ENCODE measurements around the gene C10orf67. TPM values are rescaled to one million over a fixed set of nuclear protein-coding genes. Genes with fewer than 3 reads are reported as not detected.
"Not testable (repeated sequence)": the region's sequence is repeated elsewhere in the genome, so short reads cannot be mapped to it uniquely, and the experiment has no call there.

C10orf67 gene
- total RNA-seq = under 1 TPM in 1 of 2 experiments, not detected in 1; 0.15 TPM

DNA sequence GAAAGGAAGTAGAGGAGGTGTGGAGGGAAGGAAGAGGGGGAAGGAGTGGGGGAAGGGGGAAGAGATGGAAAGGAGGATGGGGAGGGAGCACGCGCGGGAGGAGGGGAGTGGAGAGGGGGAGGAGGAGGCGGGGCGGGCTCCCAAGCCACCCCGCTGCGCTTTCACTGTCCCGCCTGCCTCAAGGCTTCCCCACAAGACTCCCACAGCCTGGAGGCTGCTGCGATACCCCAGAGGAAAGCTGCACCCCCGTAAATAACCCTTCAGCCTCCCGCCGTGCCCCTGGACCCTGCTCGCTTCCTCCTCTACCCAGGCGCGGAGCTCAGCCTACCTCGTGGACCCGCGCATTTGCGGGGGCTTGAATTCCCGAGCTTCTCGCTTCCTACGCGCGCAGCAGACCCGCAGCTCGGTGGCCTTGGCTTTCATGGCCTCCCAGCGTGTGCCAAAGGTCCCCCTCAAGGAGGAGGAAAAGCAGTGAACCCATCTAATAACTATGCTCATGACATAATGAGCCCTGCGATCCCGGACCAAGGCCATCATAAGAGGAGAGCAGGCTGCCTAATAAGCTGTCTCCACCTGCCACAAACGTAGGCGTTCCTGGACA is at the start of gene C10orf67:
Gene C10orf67 (minus strand): TSS at position 557 of the 601 bp plus-strand sequence. CDS start 23 bp downstream, at position 534.
- POLR2A ChIA-PET = no interaction called here
- CTCF ChIA-PET = interaction anchor here (0.6 kb wide), 1 partner anchor 1057 kb away, joined by 3 read pairs; no protein-coding TSS in a partner anchor

GRCh38 chr10:23391821-23392220 is 47.2 kb upstream of the C10orf67 start:
- ChIA-PET POLR2A (interaction anchor here (1.1 kb wide), 1 partner anchor 54 kb away, joined by 4 read pairs; no protein-coding TSS in a partner anchor), CTCF (no interaction called here)

GRCh38 chr10:23390809-23391208 is 46.2 kb upstream of the C10orf67 start:
- ChIA-PET CTCF (no interaction called here), POLR2A (no interaction called here)

GRCh38 chr10:23390408-23390807 is 45.8 kb upstream of the C10orf67 start:
- POLR2A ChIA-PET, CTCF ChIA-PET: not testable (repeated sequence)

DNA sequence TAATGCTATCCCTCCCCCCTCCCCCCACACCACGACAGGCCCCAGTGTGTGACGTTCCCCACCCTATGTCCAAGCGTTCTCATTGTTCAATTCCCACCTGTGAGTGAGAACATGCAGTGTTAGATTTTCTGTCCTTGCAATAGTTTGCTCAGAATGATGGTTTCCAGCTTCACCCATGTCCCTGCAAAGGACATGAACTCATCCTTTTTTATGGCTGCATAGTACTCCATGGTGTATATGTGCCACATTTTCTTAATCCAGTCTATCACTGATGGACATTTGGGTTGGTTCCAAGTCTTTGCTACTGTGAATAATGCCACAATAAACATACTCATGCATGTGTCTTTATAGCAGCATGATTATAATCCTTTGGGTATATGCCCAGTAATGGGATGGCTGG is 42.9 kb upstream of the C10orf67 start:
- POLR2A ChIA-PET, CTCF ChIA-PET: not testable (repeated sequence)

DNA sequence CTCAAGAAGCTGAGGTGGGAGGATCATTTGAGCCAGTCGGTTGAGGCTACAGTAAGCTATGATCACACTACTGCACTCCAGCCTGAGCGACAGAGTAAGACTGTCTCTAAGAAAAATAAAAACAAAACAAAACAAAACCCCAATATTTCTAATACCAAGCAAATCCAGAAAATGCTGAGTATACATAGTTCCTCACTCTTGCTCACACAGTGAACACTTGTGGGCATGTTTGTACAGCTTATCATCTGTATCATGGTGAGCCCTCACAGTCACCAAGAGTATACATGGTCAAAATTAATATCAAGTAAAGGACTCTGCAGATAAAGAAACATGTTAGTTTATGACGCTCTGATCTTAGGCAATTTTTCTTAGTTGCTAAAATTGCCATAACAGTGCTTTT is 41.5 kb upstream of the C10orf67 start:
- ChIA-PET POLR2A (no interaction called here), CTCF (no interaction called here)

- POLR2A ChIA-PET = no interaction called here
- CTCF ChIA-PET = no interaction called here
Measured at GRCh38 chr10:23384364-23384763, 39.8 kb upstream of the C10orf67 start.

DNA sequence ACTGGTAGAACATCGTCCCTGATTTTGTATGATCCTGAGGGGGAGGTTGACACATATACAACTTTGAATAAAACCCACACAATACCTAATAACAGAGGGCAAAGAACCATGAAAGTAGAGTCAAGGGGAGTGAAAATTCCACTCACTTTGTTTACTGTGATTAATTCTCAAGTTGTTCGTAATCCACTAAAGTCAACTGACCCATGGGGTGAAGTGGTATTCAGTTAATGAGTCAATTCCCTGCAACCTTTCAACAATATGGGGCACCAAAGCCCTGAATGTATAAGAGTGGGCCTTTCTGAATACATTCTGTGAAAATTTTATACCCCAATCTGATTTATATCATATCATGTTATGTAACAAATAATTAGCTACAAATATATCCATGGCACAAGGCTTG is 39.0 kb upstream of the C10orf67 start:
- CTCF ChIA-PET = no interaction called here
- POLR2A ChIA-PET = no interaction called here

DNA sequence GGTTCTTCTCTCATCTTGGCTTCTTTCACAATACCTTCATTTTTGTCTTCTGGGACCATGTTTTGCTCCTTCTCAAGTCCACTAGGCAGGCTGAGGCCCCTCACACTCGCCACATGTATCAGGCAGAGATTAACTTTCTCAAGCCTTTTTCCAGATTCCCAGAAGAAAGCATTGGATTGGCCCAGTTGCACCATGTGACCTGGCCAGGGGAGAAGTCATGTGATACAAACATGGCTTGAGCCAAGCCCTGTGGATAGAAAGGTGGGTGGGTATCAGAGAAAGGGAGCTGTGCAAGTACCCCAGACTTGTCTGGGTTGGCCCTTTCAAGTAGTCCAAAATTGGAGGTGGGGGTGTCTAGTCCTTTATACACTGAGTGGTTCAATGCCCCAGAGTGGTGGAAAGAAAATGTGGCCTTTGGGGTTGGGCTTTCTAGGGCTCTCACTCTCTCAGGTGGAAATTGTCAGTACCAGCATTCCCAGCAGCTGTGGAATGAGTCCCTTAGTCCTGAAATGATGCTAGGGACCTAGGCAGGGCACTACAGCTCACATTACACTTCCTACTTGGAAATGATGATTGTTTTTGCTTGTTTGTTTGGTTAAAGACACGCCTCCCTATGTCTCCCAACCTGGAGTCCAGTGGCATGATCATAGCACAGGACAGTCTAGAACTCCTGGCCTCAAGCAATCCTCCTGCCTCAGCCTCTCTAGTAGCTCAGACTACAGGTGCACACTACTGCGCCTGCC is 36.9 kb upstream of the C10orf67 start:
- POLR2A ChIA-PET = no interaction called here
- CTCF ChIA-PET = no interaction called here

- POLR2A ChIA-PET = no interaction called here
Measured at GRCh38 chr10:23379686-23380085, 35.1 kb upstream of the C10orf67 start.

DNA sequence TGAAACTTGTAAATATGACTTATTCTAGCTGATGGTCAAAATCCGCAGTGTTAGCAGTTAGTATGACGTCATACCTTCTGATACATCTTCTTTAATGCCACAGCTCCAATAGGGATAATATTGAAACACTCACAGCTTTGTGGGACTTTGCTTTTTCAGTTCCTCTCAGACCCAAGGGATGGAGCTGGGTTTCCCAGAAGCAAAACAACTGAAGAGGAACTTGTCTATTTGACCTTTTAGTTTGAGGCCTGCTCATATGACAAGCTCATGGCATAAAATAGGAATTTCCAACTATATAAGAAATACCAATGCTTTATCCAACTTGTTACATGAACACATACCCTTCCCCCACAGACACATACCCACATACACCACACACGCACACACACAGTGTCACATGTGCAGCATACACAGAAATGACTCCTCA is 31.6 kb upstream of the C10orf67 start:
- ChIA-PET POLR2A (no interaction called here), CTCF (no interaction called here)

More at GRCh38 chr10:23379686-23380085, 35.1 kb upstream of the C10orf67 start:
- CTCF ChIA-PET = no interaction called here

GRCh38 chr10:23375366-23375765 is 30.8 kb upstream of the C10orf67 start:
- POLR2A ChIA-PET = no interaction called here

GRCh38 chr10:23373156-23373555 is 28.6 kb upstream of the C10orf67 start:
- CTCF ChIA-PET = no interaction called here
- POLR2A ChIA-PET = no interaction called here

More at GRCh38 chr10:23375366-23375765, 30.8 kb upstream of the C10orf67 start:
- CTCF ChIA-PET = no interaction called here

DNA sequence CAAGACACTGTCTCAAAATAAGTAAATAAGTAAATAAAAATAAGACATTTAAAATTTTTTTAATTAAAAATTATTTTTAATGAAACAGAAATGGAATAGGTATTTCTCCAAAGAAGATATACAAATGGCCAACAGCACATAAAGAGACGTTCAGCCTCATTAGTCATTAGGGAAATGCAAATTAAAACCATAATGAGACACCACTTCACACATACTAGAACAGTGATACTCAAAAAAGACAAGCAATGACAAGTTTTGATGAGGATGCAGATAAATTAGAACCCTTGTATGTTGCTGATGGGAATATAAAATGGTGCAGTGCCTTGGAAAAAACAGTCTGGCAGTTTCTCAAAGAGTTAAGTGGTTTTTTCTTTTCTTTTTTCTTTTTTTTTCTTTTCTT is 26.5 kb upstream of the C10orf67 start:
- ChIA-PET POLR2A (no interaction called here), CTCF (no interaction called here)

DNA sequence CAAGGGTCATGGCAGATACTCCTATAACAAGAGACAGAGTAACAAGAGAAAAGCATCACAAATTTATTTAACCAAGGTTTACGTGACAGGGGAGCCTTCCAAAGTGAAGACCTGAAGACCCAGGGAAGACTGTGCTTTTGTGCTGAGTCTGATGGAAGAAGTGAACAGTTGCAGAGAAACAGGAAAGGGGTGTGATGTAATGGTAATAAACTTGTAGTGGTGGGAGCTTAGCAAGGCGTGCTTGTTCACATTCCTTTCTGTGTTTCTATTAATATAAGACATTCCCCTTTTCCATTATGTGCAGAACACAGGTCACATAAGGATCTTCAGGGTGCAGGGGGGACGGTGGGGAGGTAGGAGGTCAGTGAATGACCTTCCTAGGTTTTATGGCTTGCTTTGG is 25.5 kb upstream of the C10orf67 start:
- POLR2A ChIA-PET = no interaction called here
- CTCF ChIA-PET = no interaction called here

DNA sequence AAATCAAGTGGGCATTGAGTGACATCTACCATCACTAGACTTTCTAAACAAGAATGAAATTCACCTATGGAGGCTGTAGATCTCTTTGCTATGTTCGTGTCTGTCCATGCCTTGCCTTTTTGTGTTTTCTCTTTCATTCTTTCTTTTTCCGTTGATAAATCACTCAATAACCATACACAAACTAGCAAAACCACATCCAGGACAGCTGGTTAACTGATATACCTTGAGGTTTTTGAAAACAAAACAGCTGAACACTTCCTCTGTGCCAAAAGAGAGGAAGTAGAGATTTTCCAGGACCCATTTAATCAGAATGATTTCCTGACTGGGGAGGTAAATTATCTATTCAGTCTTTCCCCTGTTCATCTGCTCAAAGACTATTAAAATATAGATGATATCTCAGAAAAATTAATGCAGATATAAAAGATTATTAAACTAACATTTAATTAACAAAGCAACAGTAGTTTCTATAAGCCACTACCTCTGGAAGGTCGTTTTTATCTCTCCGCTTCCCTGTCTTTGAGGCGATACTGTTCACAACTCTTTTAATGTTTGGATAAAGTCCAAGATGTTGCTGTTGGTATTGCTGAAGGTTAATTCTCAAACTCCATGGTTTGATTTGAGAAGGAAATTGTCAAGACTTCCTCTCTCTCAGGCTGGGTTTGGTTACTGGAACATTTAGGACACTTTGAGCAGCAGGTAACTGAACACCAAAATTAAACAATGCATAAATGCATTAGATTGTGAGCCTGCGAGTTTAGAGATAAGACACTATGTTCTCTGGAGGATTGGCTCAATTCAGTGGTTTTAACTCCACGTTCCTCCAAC is 24.4 kb upstream of the C10orf67 start:
- ChIA-PET POLR2A (no interaction called here), CTCF (no interaction called here)

DNA sequence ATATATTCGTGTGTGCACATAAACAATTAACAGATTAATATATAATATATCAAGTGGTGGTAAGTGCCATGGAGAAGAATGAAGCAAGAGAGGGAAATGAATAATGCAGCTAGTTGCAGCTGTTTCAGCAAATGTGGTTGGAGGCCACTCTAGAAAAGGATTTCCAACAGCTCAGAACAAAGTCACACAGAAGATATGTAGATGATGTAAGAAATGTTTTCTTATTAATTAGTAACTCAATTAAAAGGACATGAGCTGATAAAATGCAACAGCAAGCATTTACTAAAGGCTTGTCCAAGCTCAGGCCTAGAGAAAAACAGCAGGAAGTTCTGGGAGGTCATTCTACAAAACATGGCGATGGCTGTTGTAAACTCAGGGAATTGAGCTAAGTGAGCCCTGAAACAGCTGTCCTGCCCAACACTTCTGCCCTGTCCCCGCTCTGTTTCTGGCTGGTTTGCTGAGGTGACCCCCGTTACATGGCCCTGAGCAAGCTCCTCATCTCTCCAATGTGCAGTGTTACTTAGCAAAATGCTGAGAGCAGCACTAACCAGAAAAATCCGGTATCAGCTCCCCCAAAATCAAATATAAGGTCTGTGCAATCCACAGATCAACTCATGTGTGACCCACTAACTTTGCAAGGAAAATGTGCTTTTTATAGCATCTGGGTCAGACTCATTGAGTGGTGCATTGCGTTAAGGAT is 23.4 kb upstream of the C10orf67 start:
- POLR2A ChIA-PET = interaction anchor here (0.8 to 1.0 kb wide), 2 partner anchors 9 to 33 kb away, joined by 3 read pairs; no protein-coding TSS in a partner anchor

GRCh38 chr10:23365417-23366030 is 20.9 kb upstream of the C10orf67 start:
- POLR2A ChIA-PET = interaction anchor here (0.6 to 1.1 kb wide), 2 partner anchors 30 to 73 kb away, joined by 3 to 6 read pairs; partner anchors contain the start of gene OTUD1
- CTCF ChIA-PET = not testable (repeated sequence)

More for the DNA sequence above, 23.4 kb upstream of the C10orf67 start:
- CTCF ChIA-PET = no interaction called here

DNA sequence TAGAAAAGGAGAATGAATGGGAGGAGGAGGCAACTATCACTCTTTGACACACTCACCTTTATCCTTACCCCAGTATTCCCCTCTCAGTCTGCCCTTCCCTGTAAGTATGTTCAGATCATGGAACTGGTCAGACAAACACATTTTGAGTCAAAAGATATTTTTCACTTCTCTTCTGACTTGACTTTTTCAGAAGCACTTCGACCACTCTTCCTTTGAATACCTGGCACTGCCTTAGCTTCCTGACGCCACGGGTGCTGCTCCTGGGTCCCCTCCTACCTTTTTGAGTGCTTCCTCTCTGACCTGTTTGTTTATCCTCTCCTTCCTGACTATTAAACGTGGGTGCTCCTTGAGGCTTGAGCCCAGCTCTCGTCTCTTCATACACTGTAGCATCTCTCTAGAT is 19.8 kb upstream of the C10orf67 start:
- ChIA-PET CTCF (no interaction called here), POLR2A (interaction anchor here (0.7 to 1.1 kb wide), 2 partner anchors 75 to 84 kb away, joined by 4 to 6 read pairs; partner anchors contain the start of gene OTUD1)

GRCh38 chr10:23363793-23364135 is 19.2 kb upstream of the C10orf67 start:
- ChIA-PET POLR2A (interaction anchor here (0.7 kb wide), 1 partner anchor 85 kb away, joined by 4 read pairs; no protein-coding TSS in a partner anchor), CTCF (no interaction called here)
